H9 (cell line): ENCODE results near the gene PTPN3. TPM values are rescaled to one million over a fixed set of nuclear protein-coding genes. Genes with fewer than 3 reads are reported as not detected.

Source experiments
- DNase-seq: peaks from one replicate; pipeline ENCODE4 v3.0.0-alpha.2; 2017
- H2AFZ ChIP-seq: one replicate; pipeline ENCODE4 v1.6.1; 2013; ENCODE audit warnings: mild to moderate bottlenecking, low read length, control low read depth, moderate library complexity
- H2AK5ac ChIP-seq: 2 replicates; pipeline ENCODE4 v1.6.1; 2013; ENCODE audit warnings: low read length, control low read depth, mixed read lengths; ENCODE audit not compliant: insufficient read length
- H2BK120ac ChIP-seq: one replicate; pipeline ENCODE4 v1.6.1; 2013; ENCODE audit warnings: low read depth, mild to moderate bottlenecking, low read length, control low read depth, inconsistent platforms; ENCODE audit not compliant: poor library complexity, severe bottlenecking
- H2BK12ac ChIP-seq: 2 replicates; pipeline ENCODE4 v1.6.1; 2013; ENCODE audit warnings: low read length, control low read depth, mixed read lengths, low read depth; ENCODE audit not compliant: insufficient read length
- H2BK15ac ChIP-seq: 2 replicates; pipeline ENCODE4 v1.6.1; 2013; ENCODE audit warnings: low read depth, low read length, control low read depth
- H2BK20ac ChIP-seq: one replicate; pipeline ENCODE4 v1.6.1; 2013; ENCODE audit warnings: low read depth, mild to moderate bottlenecking, low read length, control low read depth, inconsistent platforms; ENCODE audit not compliant: poor library complexity, severe bottlenecking
- H2BK5ac ChIP-seq: 2 replicates; pipeline ENCODE4 v1.6.1; 2013; ENCODE audit warnings: low read length, control low read depth, mixed read lengths; ENCODE audit not compliant: insufficient read length
- H3K14ac ChIP-seq: 2 replicates; pipeline ENCODE4 v1.6.1; 2013; ENCODE audit warnings: low read length, control low read depth; ENCODE audit not compliant: insufficient read depth
- H3K18ac ChIP-seq: 2 replicates; pipeline ENCODE4 v1.6.1; 2013; ENCODE audit warnings: low read depth, mild to moderate bottlenecking, mixed read lengths, low read length, control low read depth; ENCODE audit not compliant: insufficient read length
- H3K23ac ChIP-seq: 2 replicates; pipeline ENCODE4 v1.6.1; 2013; ENCODE audit warnings: low read length, control low read depth, mixed read lengths, low read depth; ENCODE audit not compliant: insufficient read length
- H3K23me2 ChIP-seq: 2 replicates; pipeline ENCODE4 v1.6.1; 2013; ENCODE audit warnings: low read depth, mild to moderate bottlenecking, mixed read lengths, low read length, control low read depth; ENCODE audit not compliant: insufficient read length, poor library complexity, severe bottlenecking
- H3K27ac ChIP-seq: 2 replicates; pipeline ENCODE4 v1.5.1; 2013; ENCODE audit warnings: low read length, control low read depth, mixed read lengths, low read depth; ENCODE audit not compliant: insufficient read length
- H3K27me3 ChIP-seq: 2 replicates; pipeline ENCODE4 v1.6.1; 2013; ENCODE audit warnings: low read length, control low read depth, inconsistent platforms; ENCODE audit not compliant: insufficient read depth
- H3K4ac ChIP-seq: 2 replicates; pipeline ENCODE4 v1.6.1; 2013; ENCODE audit warnings: low read depth, mild to moderate bottlenecking, control low read depth, inconsistent platforms, low read length, moderate library complexity
- H3K4me1 ChIP-seq: 2 replicates; pipeline ENCODE4 v1.6.1; 2013; ENCODE audit warnings: low read length, control low read depth, inconsistent platforms; ENCODE audit not compliant: insufficient read depth
- H3K4me2 ChIP-seq: 2 replicates; pipeline ENCODE4 v1.6.1; 2013; ENCODE audit warnings: low read length, control low read depth, mixed read lengths; ENCODE audit not compliant: insufficient read length, insufficient read depth
- H3K56ac ChIP-seq: 2 replicates; pipeline ENCODE4 v1.6.1; 2013; ENCODE audit warnings: low read depth, mild to moderate bottlenecking, mixed read lengths, low read length, control low read depth; ENCODE audit not compliant: insufficient read length
- H3K79me1 ChIP-seq: 2 replicates; pipeline ENCODE4 v1.6.1; 2013; ENCODE audit warnings: low read depth, mild to moderate bottlenecking, moderate library complexity, low read length, control low read depth, inconsistent platforms; ENCODE audit not compliant: insufficient read depth, poor library complexity, severe bottlenecking
- H3K79me2 ChIP-seq: 2 replicates; pipeline ENCODE4 v1.6.1; 2013; ENCODE audit warnings: low read length, control low read depth, inconsistent platforms; ENCODE audit not compliant: insufficient read depth
- H3K9ac ChIP-seq: 2 replicates; pipeline ENCODE4 v1.6.1; 2013; ENCODE audit warnings: low read length, control low read depth, mixed read lengths; ENCODE audit not compliant: insufficient read length; ENCODE audit errors: extremely low read depth
- H3K9me3 ChIP-seq: one replicate; pipeline ENCODE4 v1.6.1; 2013; ENCODE audit warnings: low read depth, low read length, inconsistent platforms; ENCODE audit not compliant: control insufficient read depth
- H3T11ph ChIP-seq: one replicate; pipeline ENCODE4 v1.6.1; 2013; ENCODE audit warnings: mild to moderate bottlenecking, low read length, control low read depth, inconsistent platforms
- H4K20me1 ChIP-seq: one replicate; pipeline ENCODE4 v1.6.1; 2013; ENCODE audit not compliant: control insufficient read depth, insufficient read length, insufficient read depth
- H4K5ac ChIP-seq: 2 replicates; pipeline ENCODE4 v1.6.1; 2013; ENCODE audit warnings: low read depth, mild to moderate bottlenecking, mixed read lengths, low read length, control low read depth; ENCODE audit not compliant: insufficient read length
- H4K8ac ChIP-seq: replicated peaks from 2 replicates; pipeline ENCODE4 v1.6.1; 2013; ENCODE audit warnings: low read length, control low read depth, mixed read lengths, low read depth; ENCODE audit not compliant: insufficient read length
- H4K91ac ChIP-seq: 2 replicates; pipeline ENCODE4 v1.6.1; 2013; ENCODE audit warnings: low read depth, mild to moderate bottlenecking, moderate library complexity, mixed read lengths, low read length, control low read depth; ENCODE audit not compliant: insufficient read length
- H3K27ac Mint-ChIP-seq, 3 experiments: 2 replicates in 2 of 3; 3 replicates in 1 of 3; pipeline ENCODE4 v1.8.0; 2020 to 2021; ENCODE audit warnings: mixed read lengths in 3 of 3, mild to moderate bottlenecking in 1 of 3, moderate library complexity in 1 of 3
- H3K27me3 Mint-ChIP-seq: 2 replicates; pipeline ENCODE4 v1.8.0; 2021; ENCODE audit warnings: low read depth, mild to moderate bottlenecking, moderate library complexity, mixed read lengths
- H3K36me3 Mint-ChIP-seq, 3 experiments: 2 replicates in 2 of 3; 3 replicates in 1 of 3; pipeline ENCODE4 v1.8.0; 2020 to 2021; ENCODE audit warnings: low read depth in 3 of 3, mixed read lengths in 3 of 3; ENCODE audit not compliant: insufficient read depth in 1 of 3
- H3K4me1 Mint-ChIP-seq, 2 experiments: 2 replicates each; pipeline ENCODE4 v1.8.0; 2020; ENCODE audit warnings: mixed read lengths in 2 of 2
- H3K4me3 Mint-ChIP-seq, 2 experiments: 2 replicates in 1 of 2; 3 replicates in 1 of 2; pipeline ENCODE4 v1.8.0; 2020 to 2021; ENCODE audit warnings: mild to moderate bottlenecking in 2 of 2, mixed read lengths in 2 of 2, moderate library complexity in 1 of 2
- H3K9me3 Mint-ChIP-seq, 2 experiments: 2 replicates in 1 of 2; 3 replicates in 1 of 2; pipeline ENCODE4 v1.8.0; 2020; ENCODE audit warnings: mild to moderate bottlenecking in 2 of 2, mixed read lengths in 2 of 2, moderate library complexity in 1 of 2
- CTCF ChIP-seq: fragments of 200-600 bp; sonication (generic); conservative IDR thresholded peaks from 3 replicates; pipeline ENCODE4 v1.8.0; 2021; ENCODE audit warnings: antibody characterized with exemption, mild to moderate bottlenecking
- WGBS: extraction: QIAGEN DNeasy Blood & Tissue Kit; methylation state at CpG from one replicate; pipeline ENCODE4 v1.1.7; 2013; ENCODE audit warnings: missing lambda C conversion rate, low lambda C conversion rate, mixed read lengths; ENCODE audit not compliant: insufficient read length; ENCODE audit errors: extremely low coverage; 5-methylcytosine and 5-hydroxymethylcytosine counted together
- total RNA-seq: library from RNA; stranded (reverse); gene quantifications from 2 replicates; pipeline ENCODE4 v1.2.1, GENCODE V29; 2021

Gene PTPN3
- total RNA-seq, 1 experiment from 2014 or later: 2.6 TPM

DNA sequence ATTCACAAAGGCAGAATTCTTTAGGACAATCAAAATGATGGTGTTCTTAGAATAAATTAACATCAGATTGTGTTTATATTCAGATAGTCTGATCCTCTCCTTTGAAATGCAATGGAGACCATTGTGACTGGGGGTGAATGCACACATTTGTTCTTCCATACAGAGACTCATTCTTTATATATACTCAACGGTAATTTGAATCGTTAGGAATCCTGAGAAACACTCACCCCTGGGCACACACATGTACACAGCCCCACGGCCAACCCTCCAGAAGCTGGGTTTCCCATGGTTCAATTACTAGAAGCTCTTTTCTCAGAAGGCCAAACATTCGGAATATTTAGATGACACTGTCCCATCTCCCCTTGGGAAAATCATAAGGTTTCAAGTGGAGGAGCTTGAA lies 119.8 kb downstream of the PTPN3 start:
- H3K4me2 ChIP-seq: no peak overlapping the region
- no peaks in the 10 kb centered on the region; the same call in 1 of the 2 replicates for H3K4me1 ChIP-seq
- no peak overlapping the region for H3K4me3 Mint-ChIP-seq
- TF ChIP-seq CTCF: no peak
- H3K4ac ChIP-seq: no peak overlapping the region
- peaks cover 5 to 10% of the 10 kb centered on the region in 2 experiments; a peak in 3 of 4 replicates for H3K4me1 Mint-ChIP-seq
- WGBS: no CpG with 5 or more reads among the region's 4 CpGs
- no peak overlapping the region for H2BK20ac ChIP-seq
- no peaks in the 10 kb centered on the region for H3K9me3 ChIP-seq
- H2BK120ac ChIP-seq: no peak overlapping the region
- H4K5ac ChIP-seq: no peak overlapping the region
- H3K27me3 ChIP-seq: no peaks in the 10 kb centered on the region
- H3K18ac ChIP-seq: no peak overlapping the region
- H3K36me3 Mint-ChIP-seq: peaks cover 0 to 10% (median 6%) of the 10 kb centered on the region in 3 experiments; a peak in 4 of 7 replicates
- no peaks in the 10 kb centered on the region for H3K79me1 ChIP-seq
- H3K27ac Mint-ChIP-seq: no peak overlapping the region
- H3K27ac ChIP-seq: no peak overlapping the region
- no peak overlapping the region for H3K56ac ChIP-seq
- no peak overlapping the region for H4K8ac ChIP-seq
- no peak overlapping the region for H4K91ac ChIP-seq
- no peak for DNase-seq
- no peak overlapping the region for H2AK5ac ChIP-seq
- no peak overlapping the region for H2BK5ac ChIP-seq
- H2BK15ac ChIP-seq: no peak overlapping the region
- H3K23me2 ChIP-seq: no peaks in the 10 kb centered on the region
- no peaks in the 10 kb centered on the region for H3K79me2 ChIP-seq
- no peak overlapping the region for H3K23ac ChIP-seq
- H3K27me3 Mint-ChIP-seq: no peaks in the 10 kb centered on the region
- H3K9me3 Mint-ChIP-seq: peaks cover 0 to 4% of the 10 kb centered on the region in 2 experiments; a peak in 2 of 5 replicates
- no peak overlapping the region for H3K14ac ChIP-seq
- no peak overlapping the region for H2BK12ac ChIP-seq
- no peak overlapping the region for H3K9ac ChIP-seq
- H3T11ph ChIP-seq: no peak overlapping the region
- no peaks in the 10 kb centered on the region for H4K20me1 ChIP-seq
- H2AFZ ChIP-seq: no peak overlapping the region
